SK-N-SH (cell line): Measurements from ENCODE around the gene TSC1. TPM values are rescaled to one million over a fixed set of nuclear protein-coding genes. Genes with fewer than 3 reads are reported as not detected.

Source experiments
- CTCF ChIA-PET: fragments of 300-600, 350-600 bp; formaldehyde crosslinking; extraction: SDS; loops from one replicate; lab custom pipeline; 2021; lab: Yijun Ruan, JAX
- POLR2A ChIA-PET: fragments of 350-600 bp; sonication (Branson Sonifier 250); formaldehyde crosslinking; extraction: SDS; loops from one replicate; lab custom pipeline; 2020; ENCODE audit warnings: antibody characterized with exemption, inconsistent platforms; lab: Yijun Ruan, JAX
- DNase-seq: peaks from one replicate; pipeline ENCODE4 v3.0.0; 2012
- H2AFZ ChIP-seq: fragments of 200-600 bp; sonication (generic); 2 replicates; pipeline ENCODE4 v1.8.1; 2016; ENCODE audit warnings: antibody characterized with exemption, mild to moderate bottlenecking, low read depth
- H3F3A ChIP-seq: fragments of 200-600 bp; sonication (generic); replicated peaks from 2 replicates; pipeline ENCODE3; 2016; ENCODE audit warnings: antibody characterized with exemption, mild to moderate bottlenecking; ENCODE audit not compliant: insufficient read depth
- H3K27ac ChIP-seq, 2 experiments: fragments of 200-500 bp in 1 of 2; fragments of 200-600 bp in 1 of 2; sonication (Bioruptor generic) in 1 of 2; sonication (generic), shearing (Covaris generic) in 1 of 2; 2 replicates each; pipeline versions ENCODE4 v1.5.1 to v1.6.1; 2014 to 2016; ENCODE audit warnings: low read depth in 2 of 2, inconsistent platforms in 1 of 2, low read length in 1 of 2, mild to moderate bottlenecking in 1 of 2, mixed read lengths in 1 of 2
- H3K27me3 ChIP-seq: fragments of 200-600 bp; sonication (generic), shearing (Covaris generic); 2 replicates; pipeline ENCODE4 v1.6.1; 2016; ENCODE audit warnings: mixed run types; ENCODE audit not compliant: insufficient read depth
- H3K36me3 ChIP-seq, 2 experiments: fragments of 200-500 bp in 1 of 2; fragments of 200-600 bp in 1 of 2; sonication (Bioruptor generic) in 1 of 2; sonication (generic) in 1 of 2; replicated peaks in 1 of 2; 2 replicates each; pipeline versions ENCODE3 to v1.5.1; 2014 to 2016; ENCODE audit warnings: low read length in 1 of 2, mild to moderate bottlenecking in 1 of 2; ENCODE audit not compliant: insufficient read depth in 2 of 2, control insufficient read depth in 1 of 2
- H3K4me1 ChIP-seq, 2 experiments: fragments of 200-500 bp in 1 of 2; fragments of 200-600 bp in 1 of 2; sonication (Bioruptor generic) in 1 of 2; sonication (generic), shearing (Covaris generic) in 1 of 2; 2 replicates each; pipeline versions ENCODE4 v1.5.1 to v1.6.1; 2014 to 2016; ENCODE audit warnings: low read depth in 1 of 2, low read length in 1 of 2, mixed run types in 1 of 2; ENCODE audit not compliant: insufficient read depth in 2 of 2, control insufficient read depth in 1 of 2
- H3K4me2 ChIP-seq: fragments of 200-600 bp; sonication (generic), shearing (Covaris generic); 2 replicates; pipeline ENCODE4 v1.6.1; 2017; ENCODE audit warnings: mixed run types
- H3K4me3 ChIP-seq, 2 experiments: fragments of 200-500 bp in 1 of 2; fragments of 200-600 bp in 1 of 2; sonication (Bioruptor generic) in 1 of 2; sonication (generic), shearing (Covaris generic) in 1 of 2; 2 replicates each; pipeline versions ENCODE4 v1.5.1 to v1.8.1; 2014 to 2016; ENCODE audit warnings: low read depth in 2 of 2, inconsistent platforms in 1 of 2, low read length in 1 of 2, mild to moderate bottlenecking in 1 of 2, mixed read lengths in 1 of 2, moderate library complexity in 1 of 2
- H3K79me2 ChIP-seq: fragments of 200-600 bp; sonication (generic); 2 replicates; pipeline ENCODE4 v1.8.1; 2017; ENCODE audit warnings: mild to moderate bottlenecking; ENCODE audit not compliant: insufficient read depth
- H3K9ac ChIP-seq: fragments of 200-600 bp; sonication (generic); 2 replicates; pipeline ENCODE4 v1.6.1; 2017; ENCODE audit warnings: mixed run types
- H3K9me2 ChIP-seq: fragments of 200-600 bp; sonication (generic); 2 replicates; pipeline ENCODE4 v1.6.1; 2017; ENCODE audit warnings: mixed run types
- H3K9me3 ChIP-seq: fragments of 200-600 bp; sonication (generic); 2 replicates; pipeline ENCODE4 v1.6.1; 2017; ENCODE audit warnings: mixed run types, mild to moderate bottlenecking, moderate library complexity
- H4K20me1 ChIP-seq: fragments of 200-600 bp; sonication (generic); 2 replicates; pipeline ENCODE4 v1.6.1; 2017; ENCODE audit warnings: mild to moderate bottlenecking, mixed run types; ENCODE audit not compliant: insufficient read depth
- CTCF ChIP-seq: fragments of 200-600 bp; sonication (generic); IDR thresholded peaks from 2 replicates; pipeline ENCODE4 v1.6.1; 2017; ENCODE audit warnings: antibody characterized with exemption, mild to moderate bottlenecking, moderate library complexity
- EP300 ChIP-seq, 2 experiments: IDR thresholded peaks; 2 replicates each; pipeline versions ENCODE4 v1.4.0 to v1.6.1; 2012; ENCODE audit warnings: borderline replicate concordance in 1 of 2, low read depth in 1 of 2, low read length in 1 of 2
- MAX ChIP-seq: IDR thresholded peaks from 2 replicates; pipeline ENCODE4 v1.4.0; 2012; ENCODE audit warnings: low read depth
- NFIC ChIP-seq: IDR thresholded peaks from 2 replicates; pipeline ENCODE4 v1.4.0; 2012; ENCODE audit warnings: borderline replicate concordance
- POLR2AphosphoS5 ChIP-seq: IDR thresholded peaks from 2 replicates; pipeline ENCODE4 v1.6.1; 2012; ENCODE audit warnings: low read depth, low read length
- RAD21 ChIP-seq: IDR thresholded peaks from 2 replicates; pipeline ENCODE4 v1.6.1; 2012; ENCODE audit warnings: mild to moderate bottlenecking, low read length
- REST ChIP-seq: IDR thresholded peaks from 2 replicates; pipeline ENCODE4 v1.6.1; 2012; ENCODE audit warnings: mild to moderate bottlenecking, low read depth, low read length, moderate library complexity
- TCF12 ChIP-seq: IDR thresholded peaks from 2 replicates; pipeline ENCODE4 v1.4.0; 2012
- YY1 ChIP-seq: IDR thresholded peaks from 2 replicates; pipeline ENCODE4 v1.4.0; 2012; ENCODE audit warnings: low read depth, mild to moderate bottlenecking
- WGBS: methylation state at CpG from one replicate; pipeline ENCODE4 v1.1.6; 2017; ENCODE audit warnings: low lambda C conversion rate; 5-methylcytosine and 5-hydroxymethylcytosine counted together
- polyA plus RNA-seq, 3 experiments: library from polyadenylated mRNA; depleted of rRNA; stranded (reverse); fragments of >200 nt; gene quantifications; 2 replicates each; pipeline ENCODE4 v1.2.3, GENCODE V29; 2012
- TF ChIP-seq, protein P1 (sequence below): IDR thresholded peaks from 2 replicates; pipeline ENCODE4 v1.4.0; 2012; ENCODE audit warnings: low read depth, borderline replicate concordance

The TSC1 gene
- polyA plus RNA-seq, 1 of the 3 experiments (the other 2 are of a cell fraction): 18.3 TPM

DNA sequence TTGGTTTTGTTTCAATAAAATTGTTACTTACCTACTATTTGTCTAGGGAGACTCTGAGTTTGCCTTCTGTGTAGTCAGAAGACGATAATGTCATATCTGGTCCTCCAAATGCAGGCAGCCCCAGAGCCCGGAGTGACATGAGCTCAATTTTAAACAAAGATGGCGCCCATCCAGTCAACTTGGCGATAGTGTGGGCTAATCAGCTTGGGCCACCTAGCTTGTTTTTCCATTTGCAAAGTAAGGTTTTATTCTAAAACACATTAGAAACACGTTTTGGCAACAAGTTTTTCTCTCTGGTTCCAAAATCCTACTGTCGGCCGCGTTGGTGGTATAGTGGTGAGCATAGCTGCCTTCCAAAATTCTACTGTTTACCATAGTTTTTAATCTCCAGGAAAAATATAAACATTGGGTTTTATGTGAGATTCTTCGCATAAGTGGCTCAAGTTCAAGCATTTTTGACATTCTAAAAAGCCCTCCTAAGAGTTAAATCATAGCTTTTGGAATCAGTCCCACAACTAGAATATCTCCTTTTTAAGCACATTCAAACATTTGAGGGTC, 13.2 kb downstream of the TSC1 start:
- no peak overlapping the region for H3K4me2 ChIP-seq
- POLR2A ChIA-PET: no interaction called here
- H3K27ac ChIP-seq: no peak overlapping the region

More for the DNA sequence above, 13.2 kb downstream of the TSC1 start:
- CTCF ChIA-PET: interaction anchor here (0.7 to 1.1 kb wide), 2 partner anchors 8 to 30 kb away, joined by 3 read pairs; no protein-coding TSS in a partner anchor
- H3K79me2 ChIP-seq: peaks cover 18% of the 10 kb centered on the region
- no peaks in the 10 kb centered on the region for H3F3A ChIP-seq
- TF ChIP-seq YY1 (no peak), NFIC (no peak), EP300 (IDR thresholded peaks at IDR 0.05; ENCODE audit: borderline replicate concordance in 1 of 2, low read depth in 1 of 2, low read length in 1 of 2) (no peak), MAX (no peak), TCF12 (no peak), POLR2AphosphoS5 (no peak), REST (no peak), RAD21 (no peak), CTCF (no peak)
- TF ChIP-seq, protein P1, sequence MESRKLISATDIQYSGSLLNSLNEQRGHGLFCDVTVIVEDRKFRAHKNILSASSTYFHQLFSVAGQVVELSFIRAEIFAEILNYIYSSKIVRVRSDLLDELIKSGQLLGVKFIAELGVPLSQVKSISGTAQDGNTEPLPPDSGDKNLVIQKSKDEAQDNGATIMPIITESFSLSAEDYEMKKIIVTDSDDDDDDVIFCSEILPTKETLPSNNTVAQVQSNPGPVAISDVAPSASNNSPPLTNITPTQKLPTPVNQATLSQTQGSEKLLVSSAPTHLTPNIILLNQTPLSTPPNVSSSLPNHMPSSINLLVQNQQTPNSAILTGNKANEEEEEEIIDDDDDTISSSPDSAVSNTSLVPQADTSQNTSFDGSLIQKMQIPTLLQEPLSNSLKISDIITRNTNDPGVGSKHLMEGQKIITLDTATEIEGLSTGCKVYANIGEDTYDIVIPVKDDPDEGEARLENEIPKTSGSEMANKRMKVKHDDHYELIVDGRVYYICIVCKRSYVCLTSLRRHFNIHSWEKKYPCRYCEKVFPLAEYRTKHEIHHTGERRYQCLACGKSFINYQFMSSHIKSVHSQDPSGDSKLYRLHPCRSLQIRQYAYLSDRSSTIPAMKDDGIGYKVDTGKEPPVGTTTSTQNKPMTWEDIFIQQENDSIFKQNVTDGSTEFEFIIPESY: no peak
- WGBS: 97% methylated on average over 9 of the region's 9 CpGs
- no peak overlapping the region for H3K9ac ChIP-seq
- no peaks in the 10 kb centered on the region for H3K9me3 ChIP-seq
- H3K36me3 ChIP-seq: peaks cover 17 to 44% of the 10 kb centered on the region in 2 experiments
- H3K4me3 ChIP-seq: no peak overlapping the region
- H3K27me3 ChIP-seq: no peaks in the 10 kb centered on the region
- H2AFZ ChIP-seq: no peak overlapping the region
- no peaks in the 10 kb centered on the region for H3K9me2 ChIP-seq
- no peak for DNase-seq
- H4K20me1 ChIP-seq: no peaks in the 10 kb centered on the region; the same call in 1 of the 2 replicates
- H3K4me1 ChIP-seq: no peaks in the 10 kb centered on the region
